Measurements from ENCODE around the gene HMGXB3.

The HMGXB3 gene

GRCh38 chr5:150085950-150086715 lies 85.6 kb downstream of the HMGXB3 start, which contains the start of gene CSF1R:
Gene CSF1R, minus strand, starts transcription at chr5:150086554. Its CDS starts 127 bp downstream, at chr5:150086427.
- DNase-seq (ENCODE audit: low read depth in 2 of 2), result no peak

GRCh38 chr5:150092159-150092787 lies 91.7 kb downstream of the HMGXB3 start:
- no peak for DNase-seq (ENCODE audit: low read depth in 2 of 2)

- DNase-seq (ENCODE audit: low read depth in 2 of 2), result no peak
Measured at GRCh38 chr5:150097152-150097551, 96.6 kb downstream of the HMGXB3 start.

- DNase-seq (ENCODE audit: low read depth in 2 of 2), result no peak
Measured at GRCh38 chr5:150101023-150101422, 100.5 kb downstream of the HMGXB3 start.
